AG04450 (cell line): ENCODE data around the gene IFNL3. TPM values are rescaled to one million over a fixed set of nuclear protein-coding genes. Genes with fewer than 3 reads are reported as not detected.
"Not testable (repeated sequence)": the region's sequence is repeated elsewhere in the genome, so short reads cannot be mapped to it uniquely, and the experiment has no call there.

ENCODE experiments used
- CTCF ChIA-PET: fragments of 300-600, 350-600 bp; formaldehyde crosslinking; extraction: SDS; loops from one replicate; lab custom pipeline; 2022; ENCODE audit warnings: antibody characterized with exemption, inconsistent platforms; lab: Charles Lee
- POLR2A ChIA-PET: fragments of 350-600 bp; formaldehyde crosslinking; extraction: SDS; loops from one replicate; lab custom pipeline; 2021; ENCODE audit warnings: antibody characterized with exemption, inconsistent platforms; lab: Yijun Ruan, JAX
- DNase-seq: peaks from one replicate; pipeline ENCODE4 v3.0.0-alpha.2; 2011; ENCODE audit warnings: low read depth, low spot score
- H3K27ac ChIP-seq: one replicate; pipeline ENCODE4 v1.5.1; 2012; ENCODE audit warnings: low read depth, low read length, control low read depth
- H3K27me3 ChIP-seq: one replicate; pipeline ENCODE4 v1.6.0; 2012; ENCODE audit warnings: low read length; ENCODE audit not compliant: control insufficient read depth, insufficient read depth
- H3K4me3 ChIP-seq: 2 replicates; pipeline ENCODE4 v1.5.1; 2011; ENCODE audit warnings: mild to moderate bottlenecking, low read depth, low read length, control low read depth
- H3K9me3 ChIP-seq: 2 replicates; pipeline ENCODE4 v1.5.1; 2012; ENCODE audit warnings: low read length; ENCODE audit not compliant: control insufficient read depth, insufficient read depth
- CTCF ChIP-seq: IDR thresholded peaks from 2 replicates; pipeline ENCODE4 v1.5.1; 2011; ENCODE audit warnings: low read depth, low read length, control low read depth, inconsistent platforms
- polyA plus RNA-seq: library from polyadenylated mRNA; depleted of rRNA; stranded (reverse); fragments of >200 nt; gene quantifications from 2 replicates; pipeline ENCODE4 v1.2.3, GENCODE V29; 2011

The IFNL3 gene
- polyA plus RNA-seq, 1 experiment, result not detected

GRCh38 chr19:39276740-39277139 is 31.9 kb upstream of the IFNL3 start:
- Histone ChIP-seq H3K27ac (no peak overlapping the region), H3K27me3 (peaks cover 13% of the 10 kb centered on the region), H3K4me3 (no peak overlapping the region), H3K9me3 (no peaks in the 10 kb centered on the region)
- CTCF ChIA-PET, result interaction anchor here (0.7 kb wide), 1 partner anchor 346 kb away, joined by 3 read pairs; the partner anchor contains the start of genes MRPS12 and SARS2
- POLR2A ChIA-PET, result no interaction called here
- TF ChIP-seq CTCF, result no peak
- no peak for DNase-seq

- DNase-seq, result no peak
- ChIA-PET CTCF (no interaction called here), POLR2A (no interaction called here)
- Histone ChIP-seq H3K9me3 (no peaks in the 10 kb centered on the region), H3K27me3 (peaks cover 13% of the 10 kb centered on the region), H3K4me3 (no peak overlapping the region), H3K27ac (no peak overlapping the region)
- no peak for TF ChIP-seq CTCF
Measured at GRCh38 chr19:39275578-39275977, 30.8 kb upstream of the IFNL3 start.

GRCh38 chr19:39273859-39274258 is 29.1 kb upstream of the IFNL3 start:
- H3K9me3 ChIP-seq, H3K27ac ChIP-seq, CTCF ChIA-PET, H3K4me3 ChIP-seq, DNase-seq: not testable (repeated sequence)
- POLR2A ChIA-PET, result interaction anchor here (0.5 kb wide), 1 partner anchor 13 kb away, joined by 5 read pairs; no protein-coding TSS in a partner anchor
- H3K27me3 ChIP-seq, result peaks cover 19% of the 10 kb centered on the region

GRCh38 chr19:39270036-39270871 is 25.4 kb upstream of the IFNL3 start:
- DNase-seq, result no peak
- ChIA-PET POLR2A (no interaction called here), CTCF (no interaction called here)

GRCh38 chr19:39269369-39269768 is 24.6 kb upstream of the IFNL3 start:
- H3K4me3 ChIP-seq, DNase-seq, POLR2A ChIA-PET, CTCF ChIA-PET, H3K27ac ChIP-seq, H3K9me3 ChIP-seq: not testable (repeated sequence)
- H3K27me3 ChIP-seq, result peaks cover 27% of the 10 kb centered on the region

More at GRCh38 chr19:39270036-39270871, 25.4 kb upstream of the IFNL3 start:
- Histone ChIP-seq H3K27me3 (peaks cover 26% of the 10 kb centered on the region), H3K9me3 (peaks cover 5% of the 10 kb centered on the region; the same call in 1 of the 2 replicates), H3K27ac (no peak overlapping the region), H3K4me3 (no peak overlapping the region)
- TF ChIP-seq CTCF, result no peak

- H3K27me3 ChIP-seq, result peaks cover 34% of the 10 kb centered on the region
- POLR2A ChIA-PET, H3K4me3 ChIP-seq, H3K27ac ChIP-seq, CTCF ChIA-PET, H3K9me3 ChIP-seq, DNase-seq: not testable (repeated sequence)
Measured at GRCh38 chr19:39268531-39269223, 23.9 kb upstream of the IFNL3 start.

GRCh38 chr19:39268085-39268484 is 23.3 kb upstream of the IFNL3 start, which contains the start of gene IFNL2:
Gene IFNL2 (plus strand): TSS chr19:39268396. CDS start chr19:39268569, 173 bp downstream.
- CTCF ChIA-PET, H3K9me3 ChIP-seq, H3K27ac ChIP-seq, H3K4me3 ChIP-seq, POLR2A ChIA-PET, DNase-seq: not testable (repeated sequence)
- peaks cover 39% of the 10 kb centered on the region for H3K27me3 ChIP-seq
